Measurements from ENCODE around the gene JPT1.

DNA sequence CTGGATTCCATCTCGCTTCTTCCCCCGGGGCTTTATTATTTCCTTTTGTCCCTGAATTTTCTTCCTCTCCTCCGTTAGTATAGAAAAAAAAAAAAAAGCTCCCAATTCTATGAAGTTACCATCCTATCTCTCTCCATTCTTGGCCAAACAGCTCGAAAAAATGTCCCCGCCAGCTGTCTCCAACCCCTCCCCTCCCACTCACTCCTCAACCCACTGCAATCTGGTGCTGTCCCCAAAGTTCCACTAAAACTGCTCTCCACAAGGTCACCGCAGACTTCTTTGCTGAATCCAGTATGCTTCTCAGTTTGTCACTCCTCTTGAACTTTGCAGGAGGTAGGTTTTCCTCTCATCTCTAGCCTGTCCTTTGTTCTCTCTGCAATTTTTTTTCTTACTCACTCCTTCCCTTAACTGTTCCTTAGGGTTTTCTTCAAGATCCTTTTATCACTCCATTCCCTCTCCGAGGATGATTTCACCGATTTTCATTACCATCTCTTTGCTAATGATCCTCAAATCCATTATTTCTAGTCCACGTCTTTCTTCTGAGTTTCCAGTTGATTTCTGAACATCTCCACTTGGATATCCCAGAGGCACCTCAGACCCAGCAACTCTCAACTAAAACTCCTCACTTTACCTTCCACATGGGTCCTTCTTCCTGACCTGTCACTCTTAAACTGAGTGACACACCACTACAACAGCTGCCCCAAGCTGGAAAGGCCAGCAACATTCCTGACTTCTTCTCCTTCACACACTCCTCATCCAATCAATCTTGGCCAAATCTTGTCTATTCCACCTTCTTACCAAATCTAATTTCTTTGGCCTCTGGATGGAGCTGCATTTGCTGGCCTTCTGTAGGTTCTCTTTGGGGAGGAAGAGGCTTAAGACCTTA lies 29.9 kb upstream of the JPT1 start:
- TF ChIP-seq GATA2 (IDR thresholded peaks at IDR 0.05; ENCODE audit: low read depth, low read length): no peak
- no peak for TF ChIP-seq GATA3 (IDR thresholded peaks at IDR 0.05; ENCODE audit: low read depth, low read length)

Measured in SH-SY5Y (cell line).